Measurements from ENCODE around the gene PC. TPM values are rescaled to one million over a fixed set of nuclear protein-coding genes. Genes with fewer than 3 reads are reported as not detected.

The PC gene
- polyA plus RNA-seq, 1 donor (not counting 4 experiments of a cell fraction or from before 2014, with no cell fraction given) = 13.3 TPM

DNA sequence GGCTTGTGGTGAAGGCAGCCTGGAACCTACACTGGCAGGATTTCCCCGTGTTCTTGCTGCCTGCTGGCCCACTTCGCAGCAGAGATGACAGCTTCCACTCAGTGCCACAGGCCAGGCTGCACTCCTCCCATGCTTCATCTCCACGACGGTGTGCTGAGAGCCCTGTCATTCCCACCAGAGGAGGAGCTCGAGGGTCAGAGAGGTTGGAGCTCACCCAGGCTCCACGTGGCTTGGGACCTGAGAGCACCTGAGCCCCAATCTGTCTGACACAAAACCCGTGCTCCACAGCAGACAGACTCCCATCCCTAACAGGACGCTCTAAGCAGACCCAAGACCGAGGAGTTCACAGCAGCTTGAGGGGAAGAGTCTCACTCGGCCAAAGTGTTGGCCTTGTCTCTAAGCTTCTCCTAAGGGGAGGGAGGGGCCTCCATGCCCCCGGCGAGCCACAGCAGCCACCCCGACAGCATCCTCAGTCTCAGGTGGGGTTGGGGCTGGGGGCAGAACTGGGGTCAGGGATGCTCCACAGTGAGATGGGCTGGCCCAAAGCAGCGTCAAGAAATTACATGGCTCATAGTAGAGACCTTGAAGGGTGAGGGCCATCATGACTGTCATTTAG, 90.7 kb downstream of the PC start:
- DNase-seq (ENCODE audit: low read depth, low spot score) (no peak), FAIRE-seq (no peak)
- Histone ChIP-seq H3K4me3 (ENCODE audit: control insufficient read depth in 2 of 3, extremely low read depth in 1 of 3, insufficient read depth in 2 of 3, low read depth in 1 of 3, low read length in 3 of 3) (no peak overlapping the region), H3K4me2 (ENCODE audit: control insufficient read depth, extremely low read depth, insufficient read depth, low read depth, low read length) (no peak overlapping the region), H3K4me1 (ENCODE audit: control insufficient read depth, extremely low read depth, insufficient read depth, low read length) (peaks cover 18% of the 10 kb centered on the region), H3K27me3 (ENCODE audit: control insufficient read depth, extremely low read depth, insufficient read depth, low read length) (no peaks in the 10 kb centered on the region), H3K27ac (ENCODE audit: control insufficient read depth, insufficient read depth, low read length) (no peak overlapping the region), H4K20me1 (ENCODE audit: control insufficient read depth, extremely low read depth, insufficient read depth, low read length) (peaks cover 6% of the 10 kb centered on the region), H3K9ac (ENCODE audit: control insufficient read depth, extremely low read depth, insufficient read depth, low read length) (no peak overlapping the region), H3K9me1 (ENCODE audit: control insufficient read depth, extremely low read depth, insufficient read depth, low read length) (no peaks in the 10 kb centered on the region), H2AFZ (ENCODE audit: control insufficient read depth, low read length) (no peak overlapping the region), H3K36me3 (ENCODE audit: control insufficient read depth in 2 of 2, extremely low read depth in 1 of 2, insufficient read depth in 2 of 2, low read length in 2 of 2) (peaks cover 32 to 35% of the 10 kb centered on the region in 2 experiments), H3K79me2 (ENCODE audit: control insufficient read depth, insufficient read depth, low read length) (no peaks in the 10 kb centered on the region), H3K9me3 (ENCODE audit: control insufficient read depth, low read depth, low read length) (no peaks in the 10 kb centered on the region)
- dilution Hi-C loops (cut with MboI; ENCODE audit: extremely low pct_ligation_motif_present, low sequenced_read_pairs) = no loop called here
- no peak for TF ChIP-seq EZH2 (IDR thresholded peaks at IDR 0.05; ENCODE audit: low read length)
- TF ChIP-seq, protein P1, sequence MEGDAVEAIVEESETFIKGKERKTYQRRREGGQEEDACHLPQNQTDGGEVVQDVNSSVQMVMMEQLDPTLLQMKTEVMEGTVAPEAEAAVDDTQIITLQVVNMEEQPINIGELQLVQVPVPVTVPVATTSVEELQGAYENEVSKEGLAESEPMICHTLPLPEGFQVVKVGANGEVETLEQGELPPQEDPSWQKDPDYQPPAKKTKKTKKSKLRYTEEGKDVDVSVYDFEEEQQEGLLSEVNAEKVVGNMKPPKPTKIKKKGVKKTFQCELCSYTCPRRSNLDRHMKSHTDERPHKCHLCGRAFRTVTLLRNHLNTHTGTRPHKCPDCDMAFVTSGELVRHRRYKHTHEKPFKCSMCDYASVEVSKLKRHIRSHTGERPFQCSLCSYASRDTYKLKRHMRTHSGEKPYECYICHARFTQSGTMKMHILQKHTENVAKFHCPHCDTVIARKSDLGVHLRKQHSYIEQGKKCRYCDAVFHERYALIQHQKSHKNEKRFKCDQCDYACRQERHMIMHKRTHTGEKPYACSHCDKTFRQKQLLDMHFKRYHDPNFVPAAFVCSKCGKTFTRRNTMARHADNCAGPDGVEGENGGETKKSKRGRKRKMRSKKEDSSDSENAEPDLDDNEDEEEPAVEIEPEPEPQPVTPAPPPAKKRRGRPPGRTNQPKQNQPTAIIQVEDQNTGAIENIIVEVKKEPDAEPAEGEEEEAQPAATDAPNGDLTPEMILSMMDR (optimal IDR thresholded peaks at IDR 0.05 in 1 of 3, IDR thresholded peaks at IDR 0.05 in 1 of 3, conservative IDR thresholded peaks at IDR 0.05 in 1 of 3; ENCODE audit: extremely low read depth in 1 of 3, insufficient read depth in 2 of 3, low read length in 3 of 3) = no peak

DNA sequence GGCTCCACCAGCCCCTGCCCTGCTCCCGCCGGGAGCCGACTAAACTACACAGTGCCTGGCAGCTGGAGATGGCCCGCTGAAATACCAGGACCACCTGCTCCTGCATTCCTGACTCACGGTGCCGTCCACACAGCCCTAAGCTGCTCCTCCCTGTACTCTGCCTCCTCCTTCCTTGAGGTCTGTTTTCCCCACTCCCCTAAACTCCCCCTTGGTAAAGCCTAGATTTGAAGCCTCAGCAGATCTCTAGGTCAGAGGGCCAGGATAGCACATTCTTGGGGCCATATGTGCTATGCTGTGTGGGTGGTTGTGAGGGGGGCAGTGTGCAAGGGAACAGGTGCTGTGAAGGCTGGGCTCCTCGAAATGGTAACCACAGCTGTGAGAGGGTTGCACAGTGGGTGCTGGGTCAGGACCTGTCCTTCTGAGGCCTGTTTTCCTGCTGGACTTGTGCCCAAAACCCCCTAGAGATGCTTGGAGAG, 91.6 kb downstream of the PC start:
- Histone ChIP-seq H2AFZ (ENCODE audit: control insufficient read depth, low read length) (no peak overlapping the region), H3K27me3 (ENCODE audit: control insufficient read depth, extremely low read depth, insufficient read depth, low read length) (no peaks in the 10 kb centered on the region), H3K9me3 (ENCODE audit: control insufficient read depth, low read depth, low read length) (no peaks in the 10 kb centered on the region), H4K20me1 (ENCODE audit: control insufficient read depth, extremely low read depth, insufficient read depth, low read length) (peaks cover 6% of the 10 kb centered on the region), H3K79me2 (ENCODE audit: control insufficient read depth, insufficient read depth, low read length) (no peaks in the 10 kb centered on the region), H3K4me3 (ENCODE audit: control insufficient read depth in 2 of 3, extremely low read depth in 1 of 3, insufficient read depth in 2 of 3, low read depth in 1 of 3, low read length in 3 of 3) (no peak overlapping the region), H3K4me1 (ENCODE audit: control insufficient read depth, extremely low read depth, insufficient read depth, low read length) (peaks cover 18% of the 10 kb centered on the region), H3K4me2 (ENCODE audit: control insufficient read depth, extremely low read depth, insufficient read depth, low read depth, low read length) (no peak overlapping the region), H3K9ac (ENCODE audit: control insufficient read depth, extremely low read depth, insufficient read depth, low read length) (no peak overlapping the region), H3K36me3 (ENCODE audit: control insufficient read depth in 2 of 2, extremely low read depth in 1 of 2, insufficient read depth in 2 of 2, low read length in 2 of 2) (peaks cover 32 to 34% of the 10 kb centered on the region in 2 experiments), H3K27ac (ENCODE audit: control insufficient read depth, insufficient read depth, low read length) (no peak overlapping the region), H3K9me1 (ENCODE audit: control insufficient read depth, extremely low read depth, insufficient read depth, low read length) (no peaks in the 10 kb centered on the region)
- TF ChIP-seq EZH2 (IDR thresholded peaks at IDR 0.05; ENCODE audit: low read length) = no peak
- TF ChIP-seq, protein P1 (optimal IDR thresholded peaks at IDR 0.05 in 1 of 3, IDR thresholded peaks at IDR 0.05 in 1 of 3, conservative IDR thresholded peaks at IDR 0.05 in 1 of 3; ENCODE audit: extremely low read depth in 1 of 3, insufficient read depth in 2 of 3, low read length in 3 of 3) = no peak
- FAIRE-seq (no peak), DNase-seq (ENCODE audit: low read depth, low spot score) (no peak)
- dilution Hi-C loops (cut with MboI; ENCODE audit: extremely low pct_ligation_motif_present, low sequenced_read_pairs) = no loop called here
